HepG2 (cell line): Measurements from ENCODE around the gene IRF3. TPM values are rescaled to one million over a fixed set of nuclear protein-coding genes. Genes with fewer than 3 reads are reported as not detected.

Source experiments
- ATF7 ChIP-seq, 2 experiments: fragments of 450-650 bp in 1 of 2; sonication (generic) in 1 of 2; formaldehyde crosslinking in 1 of 2; IDR thresholded peaks; 2 replicates each; pipeline versions ENCODE4 v1.4.0 to v1.6.1; 2016 to 2020; ENCODE audit warnings: antibody characterized with exemption in 1 of 2, mild to moderate bottlenecking in 1 of 2, missing genetic modification reagents in 1 of 2
- FOXM1 ChIP-seq: sonication (generic); formaldehyde crosslinking; IDR thresholded peaks from 2 replicates; pipeline ENCODE4 v1.5.0; 2020; ENCODE audit warnings: missing genetic modification reagents
- HNRNPUL1 ChIP-seq: fragments of 200-400 bp; formaldehyde crosslinking; IDR thresholded peaks from 2 replicates; pipeline ENCODE4 v1.6.1; 2017; ENCODE audit warnings: low read depth, mild to moderate bottlenecking, low read length, moderate library complexity
- MIER2 ChIP-seq: IDR thresholded peaks from 2 replicates; pipeline ENCODE4 v1.6.1; 2016; ENCODE audit warnings: missing biosample characterization, missing genetic modification reagents
- NAIF1 ChIP-seq: sonication (generic); formaldehyde crosslinking; IDR thresholded peaks from 2 replicates; pipeline ENCODE4 v1.5.0; 2020; ENCODE audit warnings: mild to moderate bottlenecking, missing genetic modification reagents, borderline replicate concordance
- NR1H2 ChIP-seq: sonication (generic); formaldehyde crosslinking; IDR thresholded peaks from 2 replicates; pipeline ENCODE4 v1.8.1; 2022; ENCODE audit warnings: low read depth, missing genetic modification reagents, borderline replicate concordance
- PAF1 ChIP-seq: IDR thresholded peaks from 2 replicates; pipeline ENCODE4 v1.6.1; 2016; ENCODE audit warnings: missing genetic modification reagents, missing compliant biosample characterization
- SKI ChIP-seq: fragments of 450-650 bp; IDR thresholded peaks from one replicate; pipeline ENCODE4 v1.6.1; 2018; ENCODE audit warnings: mild to moderate bottlenecking; ENCODE audit not compliant: partially characterized antibody
- SNAI1 ChIP-seq: sonication (generic); formaldehyde crosslinking; IDR thresholded peaks from 2 replicates; pipeline ENCODE4 v1.5.0; 2020; ENCODE audit warnings: mild to moderate bottlenecking, missing genetic modification reagents, borderline replicate concordance
- TARDBP ChIP-seq: sonication (generic); formaldehyde crosslinking; IDR thresholded peaks from 2 replicates; pipeline ENCODE4 v1.8.0; 2022; ENCODE audit warnings: mild to moderate bottlenecking, missing genetic modification reagents
- ZFX ChIP-seq: sonication (generic); formaldehyde crosslinking; IDR thresholded peaks from 2 replicates; pipeline ENCODE4 v1.4.0; 2020; ENCODE audit warnings: mild to moderate bottlenecking, low read depth, missing genetic modification reagents, moderate library complexity
- ZNF296 ChIP-seq: sonication (generic); formaldehyde crosslinking; conservative IDR thresholded peaks from 2 replicates; pipeline ENCODE4 v1.5.0; 2020; ENCODE audit warnings: mild to moderate bottlenecking, missing genetic modification reagents
- ZNF34 ChIP-seq: sonication (generic); formaldehyde crosslinking; IDR thresholded peaks from 2 replicates; pipeline ENCODE4 v1.4.0; 2020; ENCODE audit warnings: mild to moderate bottlenecking, missing genetic modification reagents, borderline replicate concordance
- ZNF446 ChIP-seq: sonication (generic); formaldehyde crosslinking; IDR thresholded peaks from 2 replicates; pipeline ENCODE4 v1.5.0; 2020; ENCODE audit warnings: mild to moderate bottlenecking, missing genetic modification reagents
- ZNF619 ChIP-seq: sonication (generic); formaldehyde crosslinking; IDR thresholded peaks from 2 replicates; pipeline ENCODE4 v1.4.0; 2020; ENCODE audit warnings: mild to moderate bottlenecking, missing genetic modification reagents
- ZNF660 ChIP-seq: sonication (generic); formaldehyde crosslinking; IDR thresholded peaks from 2 replicates; pipeline ENCODE4 v1.5.1; 2020; ENCODE audit warnings: mild to moderate bottlenecking, low read depth, missing genetic modification reagents, borderline replicate concordance
- polyA plus RNA-seq, 8 experiments: library from polyadenylated mRNA; depleted of rRNA in 3 of 8; stranded (reverse) in 7 of 8; unstranded in 1 of 8; fragments of >200 nt; fragmentation: Illumina TruSeq in 4 of 8; extraction: Trizol in 4 of 8; gene quantifications; 2 replicates each; pipeline versions ENCODE4 v1.2.1 to v1.2.3, GENCODE V29; 2011 to 2016; ENCODE audit warnings: low read depth in 4 of 8, missing spikeins in 1 of 8, mixed read lengths in 1 of 8; ENCODE audit not compliant: insufficient read depth in 1 of 8
- total RNA-seq, 5 experiments: library from RNA; depleted of rRNA; stranded (reverse); fragments of >200 nt; fragmentation: Illumina TruSeq; extraction: Trizol; gene quantifications; 2 replicates each; pipeline ENCODE4 v1.2.3, GENCODE V29; 2016; ENCODE audit warnings: low read depth in 1 of 5
- TF ChIP-seq, protein P1 (sequence below): sonication (generic); formaldehyde crosslinking; IDR thresholded peaks from 2 replicates; pipeline ENCODE4 v1.4.0; 2020; ENCODE audit warnings: missing genetic modification reagents, mild to moderate bottlenecking, borderline replicate concordance
- TF ChIP-seq, protein P2 (sequence below): sonication (generic); formaldehyde crosslinking; conservative IDR thresholded peaks from 2 replicates; pipeline ENCODE4 v1.8.0; 2022; ENCODE audit warnings: missing genetic modification reagents
- TF ChIP-seq, protein P3 (sequence below): sonication (generic); formaldehyde crosslinking; IDR thresholded peaks from 2 replicates; pipeline ENCODE4 v1.8.0; 2023; ENCODE audit warnings: mild to moderate bottlenecking, missing genetic modification reagents
- TF ChIP-seq, protein P4 (sequence below): IDR thresholded peaks from 2 replicates; pipeline ENCODE4 v1.6.1; 2016; ENCODE audit warnings: missing compliant biosample characterization, missing genetic modification reagents, borderline replicate concordance

The IRF3 gene
- total and polyA plus RNA-seq, 2 of the 13 experiments (the other 11 are each of a cell fraction or from before 2014, with no cell fraction given), result 61.9 to 65.5 TPM

DNA sequence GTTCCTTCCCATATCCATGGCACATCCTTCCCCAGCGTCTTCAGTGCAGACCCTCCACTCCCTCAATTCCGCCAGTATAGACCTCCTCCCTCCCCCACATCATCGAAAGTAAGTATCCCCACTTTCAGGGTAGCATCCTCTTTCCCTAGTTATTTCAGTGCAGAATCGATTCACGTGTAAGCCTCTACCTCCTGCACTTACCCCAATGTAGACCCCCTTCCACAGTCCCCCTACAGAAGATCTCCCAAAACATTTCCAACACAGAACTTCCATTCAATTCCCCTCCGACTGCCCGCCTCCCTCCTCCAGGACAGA is 664 bp downstream of the IRF3 start (continued):
- TF ChIP-seq, protein P1, sequence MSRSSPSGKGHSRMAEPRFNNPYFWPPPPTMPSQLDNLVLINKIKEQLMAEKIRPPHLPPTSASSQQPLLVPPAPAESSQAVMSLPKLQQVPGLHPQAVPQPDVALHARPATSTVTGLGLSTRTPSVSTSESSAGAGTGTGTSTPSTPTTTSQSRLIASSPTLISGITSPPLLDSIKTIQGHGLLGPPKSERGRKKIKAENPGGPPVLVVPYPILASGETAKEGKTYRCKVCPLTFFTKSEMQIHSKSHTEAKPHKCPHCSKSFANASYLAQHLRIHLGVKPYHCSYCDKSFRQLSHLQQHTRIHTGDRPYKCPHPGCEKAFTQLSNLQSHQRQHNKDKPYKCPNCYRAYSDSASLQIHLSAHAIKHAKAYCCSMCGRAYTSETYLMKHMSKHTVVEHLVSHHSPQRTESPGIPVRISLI, result no peak
- TF ChIP-seq MIER2 (CRISPR knock-in tag) (no peak), FOXM1 (CRISPR knock-in tag) (no peak), NR1H2 (CRISPR knock-in tag) (no peak), ZNF34 (CRISPR knock-in tag) (no peak), ZNF660 (no peak), ZNF446 (peak; percentile 27; the same call in 1 of the 2 replicates), TARDBP (CRISPR knock-in tag) (no peak), ZNF619 (CRISPR knock-in tag) (no peak), ZFX (CRISPR knock-in tag) (no peak), ATF7 (IDR thresholded peaks at IDR 0.05) (no peak), ATF7 (CRISPR knock-in tag; IDR thresholded peaks at IDR 0.05) (no peak), ZNF296 (CRISPR knock-in tag) (no peak), NAIF1 (0 out of 2 replicates have a peak, but pooled peaks have one; percentile 6), SNAI1 (CRISPR knock-in tag) (no peak), PAF1 (no peak), SKI (no peak), HNRNPUL1 (no peak)
- TF ChIP-seq, protein P2, sequence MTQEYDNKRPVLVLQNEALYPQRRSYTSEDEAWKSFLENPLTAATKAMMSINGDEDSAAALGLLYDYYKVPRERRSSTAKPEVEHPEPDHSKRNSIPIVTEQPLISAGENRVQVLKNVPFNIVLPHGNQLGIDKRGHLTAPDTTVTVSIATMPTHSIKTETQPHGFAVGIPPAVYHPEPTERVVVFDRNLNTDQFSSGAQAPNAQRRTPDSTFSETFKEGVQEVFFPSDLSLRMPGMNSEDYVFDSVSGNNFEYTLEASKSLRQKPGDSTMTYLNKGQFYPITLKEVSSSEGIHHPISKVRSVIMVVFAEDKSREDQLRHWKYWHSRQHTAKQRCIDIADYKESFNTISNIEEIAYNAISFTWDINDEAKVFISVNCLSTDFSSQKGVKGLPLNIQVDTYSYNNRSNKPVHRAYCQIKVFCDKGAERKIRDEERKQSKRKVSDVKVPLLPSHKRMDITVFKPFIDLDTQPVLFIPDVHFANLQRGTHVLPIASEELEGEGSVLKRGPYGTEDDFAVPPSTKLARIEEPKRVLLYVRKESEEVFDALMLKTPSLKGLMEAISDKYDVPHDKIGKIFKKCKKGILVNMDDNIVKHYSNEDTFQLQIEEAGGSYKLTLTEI (CRISPR knock-in tag), result no peak
- TF ChIP-seq, protein P3, sequence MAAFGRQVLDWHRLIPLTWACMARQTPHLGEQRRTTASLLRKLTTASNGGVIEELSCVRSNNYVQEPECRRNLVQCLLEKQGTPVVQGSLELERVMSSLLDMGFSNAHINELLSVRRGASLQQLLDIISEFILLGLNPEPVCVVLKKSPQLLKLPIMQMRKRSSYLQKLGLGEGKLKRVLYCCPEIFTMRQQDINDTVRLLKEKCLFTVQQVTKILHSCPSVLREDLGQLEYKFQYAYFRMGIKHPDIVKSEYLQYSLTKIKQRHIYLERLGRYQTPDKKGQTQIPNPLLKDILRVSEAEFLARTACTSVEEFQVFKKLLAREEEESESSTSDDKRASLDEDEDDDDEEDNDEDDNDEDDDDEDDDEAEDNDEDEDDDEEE (CRISPR knock-in tag), result no peak
- TF ChIP-seq, protein P4, sequence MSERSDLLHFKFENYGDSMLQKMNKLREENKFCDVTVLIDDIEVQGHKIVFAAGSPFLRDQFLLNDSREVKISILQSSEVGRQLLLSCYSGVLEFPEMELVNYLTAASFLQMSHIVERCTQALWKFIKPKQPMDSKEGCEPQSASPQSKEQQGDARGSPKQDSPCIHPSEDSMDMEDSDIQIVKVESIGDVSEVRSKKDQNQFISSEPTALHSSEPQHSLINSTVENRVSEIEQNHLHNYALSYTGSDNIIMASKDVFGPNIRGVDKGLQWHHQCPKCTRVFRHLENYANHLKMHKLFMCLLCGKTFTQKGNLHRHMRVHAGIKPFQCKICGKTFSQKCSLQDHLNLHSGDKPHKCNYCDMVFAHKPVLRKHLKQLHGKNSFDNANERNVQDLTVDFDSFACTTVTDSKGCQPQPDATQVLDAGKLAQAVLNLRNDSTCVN (CRISPR knock-in tag), result no peak
